ENCODE data around the gene DBNDD1. TPM values are rescaled to one million over a fixed set of nuclear protein-coding genes. Genes with fewer than 3 reads are reported as not detected.

DBNDD1 gene
- total RNA-seq, 1 experiment from 2014 or later, result 24.6 TPM

DNA sequence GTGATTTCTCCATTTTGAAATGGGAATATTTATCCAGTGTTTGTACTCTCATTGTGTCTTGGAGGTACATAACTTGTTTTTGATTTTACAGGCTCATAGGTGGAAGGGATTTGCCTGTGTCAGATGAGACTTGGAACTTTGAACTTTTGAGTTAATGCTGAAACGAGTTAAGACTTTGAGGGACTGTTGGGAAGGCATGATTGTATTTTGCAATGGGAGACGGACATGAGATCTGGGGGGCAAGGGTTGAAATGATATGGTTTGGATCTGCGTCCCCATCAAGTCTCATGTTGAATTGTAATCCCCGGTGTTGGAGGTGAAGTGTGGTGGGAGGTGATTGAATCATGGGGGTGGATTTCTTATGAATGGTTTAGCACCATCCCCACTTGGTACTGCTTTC is 36.1 kb upstream of the DBNDD1 start:
- Histone ChIP-seq H3K4me3 (ENCODE audit: low read depth, low read length, poor library complexity, severe bottlenecking) (no peak overlapping the region), H3K27me3 (replicated peaks; ENCODE audit: insufficient read depth, low read depth, low read length, poor library complexity) (no peaks in the 10 kb centered on the region), H3K27ac (ENCODE audit: low read depth, low read length, poor library complexity, severe bottlenecking) (no peak overlapping the region), H3K36me3 (ENCODE audit: insufficient read depth, low read length, poor library complexity, severe bottlenecking) (no peaks in the 10 kb centered on the region), H3K9me3 (ENCODE audit: low read depth, low read length, poor library complexity, severe bottlenecking) (peaks cover 12% of the 10 kb centered on the region), H3K4me1 (ENCODE audit: insufficient read depth, low read length, poor library complexity, severe bottlenecking) (no peaks in the 10 kb centered on the region)
- DNase-seq (ENCODE audit: low spot score), result no peak
- CTCF ChIA-PET, result no interaction called here
- no peak for TF ChIP-seq EZH2 (IDR thresholded peaks at IDR 0.05; ENCODE audit: borderline replicate concordance, low read depth, low read length, poor library complexity, severe bottlenecking)
- TF ChIP-seq, protein P1, sequence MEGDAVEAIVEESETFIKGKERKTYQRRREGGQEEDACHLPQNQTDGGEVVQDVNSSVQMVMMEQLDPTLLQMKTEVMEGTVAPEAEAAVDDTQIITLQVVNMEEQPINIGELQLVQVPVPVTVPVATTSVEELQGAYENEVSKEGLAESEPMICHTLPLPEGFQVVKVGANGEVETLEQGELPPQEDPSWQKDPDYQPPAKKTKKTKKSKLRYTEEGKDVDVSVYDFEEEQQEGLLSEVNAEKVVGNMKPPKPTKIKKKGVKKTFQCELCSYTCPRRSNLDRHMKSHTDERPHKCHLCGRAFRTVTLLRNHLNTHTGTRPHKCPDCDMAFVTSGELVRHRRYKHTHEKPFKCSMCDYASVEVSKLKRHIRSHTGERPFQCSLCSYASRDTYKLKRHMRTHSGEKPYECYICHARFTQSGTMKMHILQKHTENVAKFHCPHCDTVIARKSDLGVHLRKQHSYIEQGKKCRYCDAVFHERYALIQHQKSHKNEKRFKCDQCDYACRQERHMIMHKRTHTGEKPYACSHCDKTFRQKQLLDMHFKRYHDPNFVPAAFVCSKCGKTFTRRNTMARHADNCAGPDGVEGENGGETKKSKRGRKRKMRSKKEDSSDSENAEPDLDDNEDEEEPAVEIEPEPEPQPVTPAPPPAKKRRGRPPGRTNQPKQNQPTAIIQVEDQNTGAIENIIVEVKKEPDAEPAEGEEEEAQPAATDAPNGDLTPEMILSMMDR (conservative IDR thresholded peaks at IDR 0.05; ENCODE audit: low read depth, low read length), result no peak
- intact Hi-C loops (cut with micrococcal nuclease; ENCODE audit: unreplicated experiment), result no loop called here
- no TSS peak for BruUV-seq (replicated peaks)
- POLR2A ChIA-PET (ENCODE audit: low non-redundant PET), result no interaction called here

DNA sequence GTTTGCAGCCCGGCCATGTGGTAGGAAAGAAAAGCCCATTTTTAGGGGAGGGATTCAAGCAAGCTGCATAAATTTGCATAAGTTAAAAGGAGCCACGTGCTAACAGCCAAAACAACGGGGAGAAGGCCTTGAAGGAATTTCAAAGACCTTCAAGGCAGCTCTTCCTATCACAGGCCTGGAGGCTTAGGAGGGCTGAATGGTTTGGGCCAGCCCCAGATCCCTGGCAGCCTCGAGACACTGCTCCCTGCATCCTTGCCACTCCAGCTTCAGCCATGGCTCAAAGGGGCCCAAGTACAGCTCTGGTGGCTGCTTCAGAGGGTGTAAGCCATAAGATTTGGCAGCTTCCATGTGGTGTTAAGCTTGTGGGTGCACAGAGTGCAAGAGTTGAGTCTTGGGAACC is 35.3 kb upstream of the DBNDD1 start:
- H3K9me3 ChIP-seq (ENCODE audit: low read depth, low read length, poor library complexity, severe bottlenecking), result peaks cover 12% of the 10 kb centered on the region
- POLR2A ChIA-PET (ENCODE audit: low non-redundant PET), result no interaction called here
- H3K4me1 ChIP-seq (ENCODE audit: insufficient read depth, low read length, poor library complexity, severe bottlenecking), result no peaks in the 10 kb centered on the region
- H3K36me3 ChIP-seq (ENCODE audit: insufficient read depth, low read length, poor library complexity, severe bottlenecking), result no peaks in the 10 kb centered on the region
- CTCF ChIA-PET, result no interaction called here
- no TSS peak for BruUV-seq (replicated peaks)
- no peaks in the 10 kb centered on the region for H3K27me3 ChIP-seq (replicated peaks; ENCODE audit: insufficient read depth, low read depth, low read length, poor library complexity)
- no peak overlapping the region for H3K27ac ChIP-seq (ENCODE audit: low read depth, low read length, poor library complexity, severe bottlenecking)
- DNase-seq (ENCODE audit: low spot score), result no peak
- H3K4me3 ChIP-seq (ENCODE audit: low read depth, low read length, poor library complexity, severe bottlenecking), result no peak overlapping the region
- TF ChIP-seq EZH2 (IDR thresholded peaks at IDR 0.05; ENCODE audit: borderline replicate concordance, low read depth, low read length, poor library complexity, severe bottlenecking), result no peak
- TF ChIP-seq, protein P1 (conservative IDR thresholded peaks at IDR 0.05; ENCODE audit: low read depth, low read length), result no peak
- intact Hi-C loops (cut with micrococcal nuclease; ENCODE audit: unreplicated experiment), result no loop called here

DNA sequence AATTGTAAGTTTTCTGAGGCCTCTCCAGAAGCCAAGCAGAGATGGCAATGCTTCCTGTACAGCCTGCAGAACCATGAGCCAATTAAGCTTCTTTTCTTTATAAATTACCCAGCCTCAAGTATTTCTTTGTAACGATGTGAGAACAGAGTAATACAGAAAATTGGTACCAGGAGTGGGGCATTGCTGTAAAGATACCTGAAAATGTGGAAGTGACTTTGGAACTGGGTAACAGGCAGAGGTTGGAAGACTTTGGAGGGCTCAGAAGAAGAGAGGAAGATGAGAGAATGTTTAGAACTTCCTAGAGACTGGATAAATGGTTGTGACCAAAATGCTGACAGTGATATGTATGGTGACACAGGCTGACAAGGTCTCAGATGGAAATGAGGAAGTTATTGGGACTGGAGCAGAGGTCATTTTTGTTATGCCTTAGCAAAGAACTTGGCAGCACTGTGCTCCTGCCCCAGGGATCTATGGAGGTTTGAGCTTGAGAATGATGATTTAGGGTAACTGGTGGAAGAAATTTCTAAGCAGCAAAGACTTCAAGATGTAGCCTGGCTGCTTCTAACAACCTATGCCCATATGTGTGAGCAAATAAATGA is 34.7 kb upstream of the DBNDD1 start:
- H3K27ac ChIP-seq (ENCODE audit: low read depth, low read length, poor library complexity, severe bottlenecking), result no peak overlapping the region
- H3K36me3 ChIP-seq (ENCODE audit: insufficient read depth, low read length, poor library complexity, severe bottlenecking), result no peaks in the 10 kb centered on the region
- H3K27me3 ChIP-seq (replicated peaks; ENCODE audit: insufficient read depth, low read depth, low read length, poor library complexity), result no peaks in the 10 kb centered on the region
- POLR2A ChIA-PET (ENCODE audit: low non-redundant PET), result no interaction called here
- CTCF ChIA-PET, result no interaction called here
- H3K4me3 ChIP-seq (ENCODE audit: low read depth, low read length, poor library complexity, severe bottlenecking), result no peak overlapping the region
- intact Hi-C loops (cut with micrococcal nuclease; ENCODE audit: unreplicated experiment), result no loop called here
- TF ChIP-seq, protein P1 (conservative IDR thresholded peaks at IDR 0.05; ENCODE audit: low read depth, low read length), result no peak
- TF ChIP-seq EZH2 (IDR thresholded peaks at IDR 0.05; ENCODE audit: borderline replicate concordance, low read depth, low read length, poor library complexity, severe bottlenecking), result no peak
- H3K9me3 ChIP-seq (ENCODE audit: low read depth, low read length, poor library complexity, severe bottlenecking), result peaks cover 12% of the 10 kb centered on the region
- no peak for DNase-seq (ENCODE audit: low spot score)
- BruUV-seq (replicated peaks), result no TSS peak
- no peaks in the 10 kb centered on the region for H3K4me1 ChIP-seq (ENCODE audit: insufficient read depth, low read length, poor library complexity, severe bottlenecking)
